Cardiac atrium fibroblast (primary cell): Measurements from ENCODE around the gene OR1F1. TPM values are rescaled to one million over a fixed set of nuclear protein-coding genes. Genes with fewer than 3 reads are reported as not detected.

Experiments used
- total RNA-seq: library from RNA; depleted of rRNA; stranded (reverse); fragments of >200 nt; gene quantifications from 2 replicates; pipeline ENCODE4 v1.2.3, GENCODE V29; 2015

Gene OR1F1
- total RNA-seq = not detected in 2 replicates

DNA sequence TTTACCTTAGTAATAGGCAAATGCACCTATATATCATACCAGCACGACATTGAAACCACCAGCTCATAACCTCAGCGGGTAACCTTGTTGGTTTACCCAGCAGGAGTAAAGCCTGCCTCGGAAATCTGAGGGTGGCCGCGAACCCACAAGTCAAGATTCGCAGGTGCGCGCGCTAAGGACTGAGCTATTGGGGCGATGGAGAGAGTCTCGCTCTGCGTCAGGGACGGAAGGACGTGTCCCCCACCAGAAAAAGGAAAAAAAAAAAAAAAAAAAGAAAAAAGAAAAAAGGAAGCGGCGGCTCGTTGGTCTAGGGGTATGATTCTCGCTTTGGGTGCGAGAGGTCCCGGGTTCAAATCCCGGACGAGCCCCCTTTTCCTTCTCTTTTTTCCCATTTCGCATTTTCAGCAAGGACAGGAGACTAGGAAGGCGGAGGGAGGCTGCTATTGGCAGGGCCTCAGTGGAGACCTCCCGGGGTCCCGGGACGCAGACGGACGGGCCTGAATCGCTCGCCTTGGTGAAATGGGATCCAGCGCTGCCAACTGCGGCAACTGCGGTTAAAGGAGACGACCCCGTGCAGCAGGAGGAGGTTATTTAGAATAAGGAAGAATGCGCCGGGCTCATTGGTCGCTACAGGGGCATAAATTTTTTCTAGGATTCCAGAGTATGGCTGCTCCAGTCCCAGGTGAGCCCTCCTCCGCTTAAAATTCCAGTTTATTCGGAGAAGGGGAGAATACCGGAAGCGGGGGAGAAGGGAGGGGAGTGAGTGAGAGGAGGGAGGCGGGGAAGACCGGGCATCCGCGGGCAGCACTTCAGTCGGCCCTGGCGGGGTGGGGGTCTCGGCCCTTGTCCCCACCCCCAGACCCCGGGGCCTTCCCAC lies at the start of gene OR1F1:
Gene OR1F1 (plus strand): TSS at position 407 of the 877 bp plus-strand sequence.

GRCh38 chr16:3234857-3235561 lies 47.0 kb downstream of the OR1F1 start, which contains the start of gene ZNF200:
Gene ZNF200, minus strand, starts transcription at chr16:3235158. Its CDS starts 1,403 bp downstream, at chr16:3233755.

Other genes starting within 250 kb of the OR1F1 start
- gene KREMEN2, start 223.9 kb upstream of the OR1F1 start, total RNA-seq = not detected in 2 replicates
- 10.0 and 10.5 TPM in 2 replicates for gene PAQR4, start 218.9 kb upstream of the OR1F1 start, total RNA-seq
- gene PKMYT1, start 207.8 kb upstream of the OR1F1 start, total RNA-seq = 5.8 and 14.6 TPM in 2 replicates
- gene CLDN9, start 175.3 kb upstream of the OR1F1 start, total RNA-seq = not detected in 2 replicates
- 0.16 TPM in 1 of 2 replicates, not detected in the other for gene CLDN6, start 170.0 kb upstream of the OR1F1 start, total RNA-seq
- gene TNFRSF12A, start 167.8 kb upstream of the OR1F1 start, total RNA-seq = 164 and 196 TPM in 2 replicates
- 6.5 and 12.0 TPM in 2 replicates for gene HCFC1R1, start 164.3 kb upstream of the OR1F1 start, total RNA-seq
- gene THOC6, start 164.2 kb upstream of the OR1F1 start, total RNA-seq = 18.5 and 19.9 TPM in 2 replicates
- gene BICDL2, start 151.3 kb upstream of the OR1F1 start, total RNA-seq = 0.16 TPM in 1 of 2 replicates, not detected in the other
- gene MMP25, start 141.6 kb upstream of the OR1F1 start, total RNA-seq = not detected in 2 replicates
- gene IL32, start 122.6 kb upstream of the OR1F1 start, total RNA-seq = 9.7 and 131 TPM in 2 replicates
- gene ZSCAN10, start 88.9 kb upstream of the OR1F1 start, total RNA-seq = not detected in 2 replicates
- gene ZNF205, start 75.6 kb upstream of the OR1F1 start, total RNA-seq = 10.7 and 13.8 TPM in 2 replicates
- 3.9 and 5.2 TPM in 2 replicates for gene ZNF213, start 53.2 kb upstream of the OR1F1 start, total RNA-seq
- 8.1 and 9.4 TPM in 2 replicates for gene ZNF200, start 47.0 kb downstream of the OR1F1 start, total RNA-seq
- gene MEFV, start 68.4 kb downstream of the OR1F1 start, total RNA-seq = not detected in 2 replicates
- gene ZNF263, start 95.3 kb downstream of the OR1F1 start, total RNA-seq = 46.5 and 54.7 TPM in 2 replicates
- 2.5 and 2.8 TPM in 2 replicates for gene TIGD7, start 117.2 kb downstream of the OR1F1 start, total RNA-seq
- gene ZNF75A, start 117.3 kb downstream of the OR1F1 start, total RNA-seq = 15.4 and 19.0 TPM in 2 replicates
- gene OR2C1, start 167.7 kb downstream of the OR1F1 start, total RNA-seq = not detected in 2 replicates
- 11.5 and 16.2 TPM in 2 replicates for gene ZSCAN32, start 212.8 kb downstream of the OR1F1 start, total RNA-seq
- 10.3 and 15.7 TPM in 2 replicates for gene ZNF174, start 213.0 kb downstream of the OR1F1 start, total RNA-seq